ENCODE data around the gene LRR1.
A peak's percentile ranks its signal among the peaks of the same experiment; 100 is the strongest.

Gene LRR1

GRCh38 chr14:49598485-49599300 is at the start of gene LRR1:
TSS of gene LRR1 (plus strand) at chr14:49598940. CDS start at chr14:49599021, 81 bp downstream.
- peak; percentile 91 for DNase-seq

- DNase-seq = no peak
Measured at GRCh38 chr14:49549446-49549845, 49.3 kb upstream of the LRR1 start.

DNA sequence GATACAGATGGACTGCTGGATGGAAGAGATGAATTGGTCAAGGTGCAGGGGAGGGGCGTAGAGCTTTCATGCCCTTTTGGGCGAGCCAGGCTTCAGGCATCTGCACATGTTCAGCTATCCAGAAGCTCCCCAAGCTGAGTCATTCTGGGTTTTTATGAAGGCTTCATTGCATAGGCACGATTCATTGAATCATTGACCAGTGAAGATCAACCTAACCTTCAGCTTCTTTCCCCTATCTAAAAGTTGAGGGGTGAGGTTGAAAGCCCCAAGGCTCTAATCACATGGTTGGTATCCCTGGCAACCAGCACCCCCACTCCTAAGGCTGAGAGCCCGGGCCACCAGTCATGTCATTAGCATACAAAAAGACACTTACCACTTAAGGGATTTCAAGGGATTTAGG is 48.9 kb upstream of the LRR1 start:
- DNase-seq = no peak

DNA sequence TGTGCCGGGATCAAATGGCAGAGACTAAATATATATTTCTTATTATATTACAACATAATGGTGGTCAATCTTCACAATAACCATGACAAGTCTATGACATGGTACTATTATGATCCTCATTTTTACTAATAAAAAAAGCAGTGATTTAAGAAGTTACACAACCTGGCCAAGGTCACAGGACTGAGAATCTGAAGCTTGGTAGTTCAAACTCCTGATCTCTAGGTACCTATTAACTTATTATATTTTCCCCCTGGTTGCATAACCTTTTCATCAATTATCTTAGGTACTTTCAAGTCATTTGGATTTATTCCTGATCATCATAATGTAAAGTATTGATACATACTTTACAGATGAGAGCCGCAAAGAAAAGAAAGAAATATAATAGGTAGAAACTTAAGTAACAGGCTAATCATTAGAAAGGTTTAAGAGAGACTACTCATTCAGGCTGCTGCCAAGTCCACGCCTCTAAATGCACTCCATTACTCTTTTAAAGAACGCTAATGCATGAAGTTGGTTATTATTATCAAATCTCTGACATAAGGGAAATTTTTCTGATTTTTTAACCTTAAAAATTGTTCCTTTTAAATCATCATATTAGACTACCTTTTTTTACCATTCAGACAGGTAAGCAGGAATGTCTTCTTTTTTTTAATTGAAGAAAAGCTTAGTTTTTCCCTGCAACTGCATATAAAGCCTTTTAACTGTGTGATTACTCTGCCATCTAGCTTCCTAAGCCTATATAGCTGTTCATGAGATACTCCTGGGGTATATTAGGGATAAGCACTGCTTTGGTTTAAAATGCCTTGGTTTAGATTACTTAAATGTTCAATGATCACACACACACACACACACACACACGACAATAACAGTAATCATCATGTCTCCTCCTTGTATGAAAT is 48.2 kb upstream of the LRR1 start:
- DNase-seq = no peak

DNA sequence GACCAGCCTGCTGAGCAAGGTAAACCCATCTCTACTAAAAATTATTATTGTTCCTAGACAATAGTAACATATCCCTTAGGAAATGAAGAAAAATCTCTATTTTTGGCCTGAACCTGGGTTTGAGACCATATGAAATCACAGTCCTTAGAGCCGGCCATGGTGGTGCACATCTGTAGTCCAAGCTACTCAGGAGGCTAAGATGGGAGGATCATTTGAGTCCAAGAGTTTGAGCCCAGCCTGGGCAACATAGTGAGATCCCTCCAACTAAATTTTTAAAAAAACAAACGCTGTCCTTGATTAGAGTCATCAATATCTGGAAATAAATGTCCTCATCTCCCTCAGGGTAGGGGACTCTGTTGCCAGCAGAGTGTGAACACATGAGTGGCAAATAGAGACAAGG is 47.2 kb upstream of the LRR1 start:
- DNase-seq = no peak

DNA sequence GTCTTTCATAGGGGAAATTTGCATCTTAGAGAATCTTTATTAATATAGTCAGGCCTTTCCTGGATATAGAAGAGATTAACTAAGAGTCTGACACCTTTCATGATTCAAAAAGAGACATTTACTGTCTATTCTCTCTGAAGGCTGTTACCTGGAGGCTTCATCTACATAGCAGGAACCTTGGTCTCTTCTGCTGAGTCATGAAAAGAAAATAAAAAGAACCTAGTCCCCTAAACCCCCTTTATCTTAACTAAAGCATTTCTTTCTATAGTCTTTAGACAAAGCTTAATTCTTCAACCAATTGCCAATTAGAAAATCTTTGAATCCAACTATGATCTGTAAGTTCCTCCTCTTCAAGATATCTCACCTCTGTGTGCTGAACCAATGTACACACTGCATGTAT is 45.6 kb upstream of the LRR1 start:
- no peak for DNase-seq

GRCh38 chr14:49553892-49554291 is 44.8 kb upstream of the LRR1 start:
- DNase-seq = no peak

DNA sequence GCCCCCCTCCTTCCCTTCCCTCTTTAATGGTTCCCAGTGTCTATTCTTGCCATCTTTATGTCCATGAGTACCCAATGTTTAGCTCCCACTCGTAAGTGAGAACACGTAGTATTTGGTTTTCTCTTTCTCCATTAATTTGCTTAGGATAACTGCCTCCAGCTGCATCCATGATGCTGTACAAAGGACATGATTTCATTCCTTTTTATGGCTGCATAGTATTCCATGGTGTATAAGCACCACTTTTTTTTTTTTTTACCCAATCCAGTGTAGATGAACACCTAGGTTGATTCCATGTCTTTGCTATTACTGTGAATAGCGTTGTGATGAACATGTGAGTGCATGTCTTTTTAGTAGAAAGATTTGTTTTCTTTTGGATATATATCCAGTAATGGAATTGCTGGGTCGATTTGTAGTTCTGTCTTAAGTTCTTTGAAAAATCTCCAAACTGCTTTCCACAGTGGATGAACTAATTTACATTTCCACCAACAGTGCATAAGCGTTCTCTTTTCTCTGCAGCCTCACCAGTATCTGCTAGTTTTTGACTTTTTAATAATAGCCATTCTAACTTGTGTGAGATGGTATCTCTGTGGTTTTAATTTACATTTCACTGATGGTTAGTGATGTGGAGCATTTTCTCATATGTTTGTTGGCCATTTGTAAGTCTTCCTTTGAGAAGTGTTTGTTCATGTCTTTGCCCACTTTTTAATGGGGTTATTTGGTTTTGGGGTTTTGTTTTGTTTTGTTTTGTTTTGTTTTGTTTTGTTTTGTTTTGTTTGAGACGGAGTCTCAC is 38.6 kb upstream of the LRR1 start:
- no peak for DNase-seq

DNA sequence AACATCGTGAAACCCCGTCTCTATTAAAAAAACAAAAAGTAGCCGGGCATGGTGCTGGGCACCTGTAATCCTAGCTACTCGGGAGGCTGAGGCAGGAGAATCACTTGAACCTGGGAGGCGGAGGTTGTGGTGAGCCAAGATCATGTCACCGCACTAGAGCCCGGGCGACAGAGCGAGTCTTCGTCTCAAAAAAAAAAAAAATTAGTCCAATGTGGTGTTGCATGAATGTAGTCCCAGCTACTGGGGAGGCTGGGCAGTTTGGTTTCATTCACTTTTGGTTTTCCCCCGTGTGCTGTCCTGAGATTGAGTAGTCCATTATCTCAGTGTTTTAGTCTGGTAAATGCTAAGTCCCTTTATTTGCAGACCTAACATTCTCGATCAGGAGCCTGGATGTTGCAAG is 32.0 kb upstream of the LRR1 start:
- no peak for DNase-seq

DNA sequence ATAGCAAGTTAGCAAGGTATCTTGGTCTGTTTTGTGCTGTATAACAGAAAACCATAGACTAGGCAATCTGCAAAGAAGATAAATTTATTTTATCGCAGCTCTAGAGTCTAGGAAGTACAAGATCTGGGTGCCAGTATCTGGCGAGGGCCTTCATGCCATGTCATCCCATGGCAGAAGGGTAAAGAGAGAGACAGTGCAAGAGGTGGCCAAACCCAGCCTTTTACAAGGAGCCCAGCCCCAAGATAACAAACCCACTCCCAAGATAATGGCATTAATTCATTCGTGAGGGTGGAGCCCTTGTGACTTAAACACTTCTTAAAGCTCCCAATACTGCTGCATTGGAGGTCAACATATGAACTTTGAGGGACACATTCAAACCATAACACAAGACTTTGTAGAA is 29.5 kb upstream of the LRR1 start:
- DNase-seq = no peak

DNA sequence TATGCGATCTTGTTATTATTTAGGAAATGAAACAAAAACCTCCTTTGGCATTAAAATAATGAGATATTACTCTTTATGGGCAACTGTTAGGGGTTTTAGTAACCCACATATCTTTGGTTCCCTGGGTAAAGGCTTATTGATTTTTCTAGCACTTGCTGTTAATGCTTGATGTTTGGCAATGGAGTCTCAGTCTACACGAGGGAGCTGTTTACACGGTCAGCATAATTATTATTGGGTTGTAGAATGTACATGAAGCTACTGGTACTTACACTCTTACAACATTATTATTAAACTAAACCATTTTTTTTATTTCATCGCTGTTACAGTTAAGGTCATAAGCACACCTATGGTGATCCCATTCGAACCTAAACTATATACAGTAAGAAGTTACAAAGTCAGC is 24.7 kb upstream of the LRR1 start:
- no peak for DNase-seq

GRCh38 chr14:49578141-49578540 is 20.6 kb upstream of the LRR1 start:
- DNase-seq = no peak

DNA sequence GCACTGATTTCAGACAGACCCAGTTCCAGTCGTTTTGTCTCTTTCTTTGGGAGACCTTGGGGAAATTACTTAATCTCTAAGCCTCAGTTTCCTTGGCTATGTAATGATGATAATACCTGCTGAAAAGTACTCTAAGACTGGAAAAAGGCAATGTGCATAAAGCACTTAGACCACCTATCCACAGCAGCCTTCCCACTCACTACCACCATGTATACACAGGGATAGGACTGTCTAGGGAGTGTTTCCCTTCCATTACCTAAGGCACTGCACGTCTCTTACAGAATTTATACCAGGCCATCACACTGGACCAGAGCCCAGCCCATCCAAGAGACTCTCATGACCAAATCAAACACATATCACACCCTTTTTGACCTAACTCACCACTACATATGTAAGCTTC is 18.9 kb upstream of the LRR1 start:
- no peak for DNase-seq

GRCh38 chr14:49581209-49582112 is 17.3 kb upstream of the LRR1 start:
- DNase-seq = no peak

- DNase-seq = no peak
Measured at GRCh38 chr14:49582113-49582977, 16.4 kb upstream of the LRR1 start.

DNA sequence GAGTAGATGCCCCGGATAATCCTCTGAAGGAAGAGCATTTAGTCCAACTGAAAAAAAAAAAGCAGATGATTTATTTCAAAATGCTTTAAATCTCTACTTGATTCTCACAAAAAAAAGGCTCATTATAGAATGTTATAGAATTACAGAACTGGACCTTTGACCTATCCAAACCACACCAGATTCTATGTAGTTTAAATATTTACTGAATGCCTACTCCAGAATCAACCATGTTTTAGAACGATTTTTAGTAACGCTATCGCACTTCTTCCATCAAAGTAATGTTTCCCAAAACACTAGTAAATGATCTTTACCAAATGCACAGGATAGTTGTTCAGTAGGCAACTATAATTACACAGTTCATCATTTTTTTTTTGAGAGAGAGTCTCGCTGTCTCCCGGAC is 15.1 kb upstream of the LRR1 start:
- DNase-seq = no peak

DNA sequence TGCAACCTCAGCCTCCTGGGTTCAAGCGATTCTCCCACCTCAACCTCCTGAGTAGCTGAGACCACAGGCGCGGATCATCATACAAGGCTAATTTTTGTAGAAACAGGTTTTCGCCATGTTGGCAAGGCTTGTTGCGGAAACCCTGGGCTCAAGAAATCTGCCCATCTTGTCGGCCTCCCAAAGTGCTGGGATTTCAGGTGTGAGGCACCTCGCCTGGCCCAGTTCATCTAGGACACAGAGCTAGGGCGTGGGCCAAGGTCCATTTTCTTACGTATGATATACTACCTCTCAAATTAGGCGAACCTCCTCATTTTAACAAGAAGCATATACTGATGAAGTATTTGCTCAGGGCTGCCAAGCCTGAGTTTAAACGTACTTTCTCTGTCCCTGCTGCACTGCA is 14.7 kb upstream of the LRR1 start:
- no peak for DNase-seq

GRCh38 chr14:49584981-49585640 is 13.6 kb upstream of the LRR1 start:
- peak; percentile 60 for DNase-seq

- DNase-seq = peak; percentile 98
Measured at GRCh38 chr14:49585803-49586672, 12.7 kb upstream of the LRR1 start, which contains the start of gene RPS29. TSS of gene RPS29 (minus strand) at chr14:49586380. CDS start at chr14:49586346, 34 bp downstream.
